Measurements from ENCODE around the gene HLA-A.

Gene HLA-A

GRCh38 chr6:29992807-29993206, 50.5 kb downstream of the HLA-A start:
- no peak for DNase-seq

- no peak for DNase-seq
Measured at GRCh38 chr6:29994826-29995225, 52.5 kb downstream of the HLA-A start.

GRCh38 chr6:29995340-29995777, 53.0 kb downstream of the HLA-A start:
- DNase-seq: peak in 1 of 2 experiments; percentile 9

All from SHP77 (cell line).